ENCODE measurements around the gene HESX1.

DNA sequence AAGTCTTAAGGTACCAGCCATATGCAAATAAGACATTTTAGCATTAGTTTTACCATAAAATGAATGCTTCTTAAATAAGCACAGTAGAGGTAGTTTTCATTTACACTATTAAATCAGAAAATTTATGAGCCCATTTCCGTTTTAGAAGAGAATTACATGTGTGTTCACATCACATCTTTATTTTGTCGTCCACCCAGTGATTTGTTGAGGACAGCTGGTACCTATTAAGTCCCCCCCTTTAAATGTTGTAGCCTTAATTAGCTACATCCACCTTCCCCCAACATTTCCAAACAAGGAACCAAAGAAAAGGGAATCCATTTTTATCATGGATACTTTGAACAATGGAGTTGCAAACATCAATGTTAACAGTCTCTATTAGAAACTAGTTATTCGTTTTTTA is 41.5 kb downstream of the HESX1 start:
- TF ChIP-seq, protein P1, sequence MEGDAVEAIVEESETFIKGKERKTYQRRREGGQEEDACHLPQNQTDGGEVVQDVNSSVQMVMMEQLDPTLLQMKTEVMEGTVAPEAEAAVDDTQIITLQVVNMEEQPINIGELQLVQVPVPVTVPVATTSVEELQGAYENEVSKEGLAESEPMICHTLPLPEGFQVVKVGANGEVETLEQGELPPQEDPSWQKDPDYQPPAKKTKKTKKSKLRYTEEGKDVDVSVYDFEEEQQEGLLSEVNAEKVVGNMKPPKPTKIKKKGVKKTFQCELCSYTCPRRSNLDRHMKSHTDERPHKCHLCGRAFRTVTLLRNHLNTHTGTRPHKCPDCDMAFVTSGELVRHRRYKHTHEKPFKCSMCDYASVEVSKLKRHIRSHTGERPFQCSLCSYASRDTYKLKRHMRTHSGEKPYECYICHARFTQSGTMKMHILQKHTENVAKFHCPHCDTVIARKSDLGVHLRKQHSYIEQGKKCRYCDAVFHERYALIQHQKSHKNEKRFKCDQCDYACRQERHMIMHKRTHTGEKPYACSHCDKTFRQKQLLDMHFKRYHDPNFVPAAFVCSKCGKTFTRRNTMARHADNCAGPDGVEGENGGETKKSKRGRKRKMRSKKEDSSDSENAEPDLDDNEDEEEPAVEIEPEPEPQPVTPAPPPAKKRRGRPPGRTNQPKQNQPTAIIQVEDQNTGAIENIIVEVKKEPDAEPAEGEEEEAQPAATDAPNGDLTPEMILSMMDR (IDR thresholded peaks at IDR 0.05) = no peak
- TF ChIP-seq EZH2 (IDR thresholded peaks at IDR 0.05) (no peak), EZH2phosphoT487 (IDR thresholded peaks at IDR 0.05) (no peak)
